HCT116 (cell line): ENCODE data around the gene LCN10. TPM values are rescaled to one million over a fixed set of nuclear protein-coding genes. Genes with fewer than 3 reads are reported as not detected.
A peak's percentile ranks its signal among the peaks of the same experiment; 100 is the strongest.

Experiments used
- ATAC-seq: fragments of 200-7000 bp; cut with Tn5 transposase; 2 replicates; pipeline ENCODE4 v1.9.1; 2020; ENCODE audit warnings: mild to moderate bottlenecking, moderate library complexity
- BruUV-seq: library from RNA; stranded (reverse); fragments of 400-500 nt; replicated peaks from 2 replicates; lab custom pipeline; 2021; lab: Mats Ljungman, UMichigan
- CTCF ChIA-PET: fragments of 300-600 bp; sonication (Branson Sonifier 250); formaldehyde crosslinking; loops from one replicate; lab custom pipeline; 2021; ENCODE audit warnings: antibody characterized with exemption; lab: Charles Lee
- POLR2A ChIA-PET: fragments of 300-600, 350-600 bp; sonication (Branson Sonifier 250); formaldehyde crosslinking; loops from one replicate; lab custom pipeline; 2021; ENCODE audit warnings: antibody characterized with exemption; lab: Charles Lee
- RAD21 ChIA-PET, 2 experiments: fragments of 300-600 bp; sonication (Branson Sonifier 250); formaldehyde crosslinking; loops; one replicate each; lab custom pipeline; 2023; ENCODE audit warnings: low total read pairs in 2 of 2; ENCODE audit not compliant: uncharacterized antibody in 2 of 2, unreplicated experiment in 2 of 2, low non-redundant PET in 1 of 2; lab: Charles Lee
- DNase-seq: peaks from one replicate; pipeline ENCODE4 v3.0.0-alpha.2; 2010; ENCODE audit warnings: low read depth, low spot score
- H2AFZ ChIP-seq: fragments of 200-600 bp; shearing (Covaris generic), sonication (generic); 2 replicates; pipeline ENCODE4 v1.6.1; 2017; ENCODE audit warnings: low read depth, mixed run types, mixed read lengths, antibody characterized with exemption, low read length; ENCODE audit not compliant: poor library complexity, severe bottlenecking
- H3K27ac ChIP-seq: 2 replicates; pipeline ENCODE4 v1.5.1; 2012; ENCODE audit warnings: low read depth, low read length
- H3K27me3 ChIP-seq: fragments of 200-600 bp; sonication (generic); 2 replicates; pipeline ENCODE4 v1.6.1; 2016; ENCODE audit warnings: mixed run types, low read length, mixed read lengths; ENCODE audit not compliant: insufficient read depth
- H3K36me3 ChIP-seq, 2 experiments: fragments of 200-500 bp in 1 of 2; fragments of 200-600 bp in 1 of 2; sonication (Bioruptor generic) in 1 of 2; sonication (generic) in 1 of 2; 2 replicates each; pipeline versions ENCODE4 v1.5.1 to v1.6.1; 2014 to 2016; ENCODE audit warnings: low read length in 2 of 2, inconsistent platforms in 1 of 2, mixed read lengths in 1 of 2, mixed run types in 1 of 2; ENCODE audit not compliant: insufficient read depth in 2 of 2, control insufficient read depth in 1 of 2
- H3K4me1 ChIP-seq, 2 experiments: fragments of 200-600 bp in 1 of 2; sonication (generic) in 1 of 2; 2 replicates each; pipeline versions ENCODE4 v1.5.1 to v1.6.1; 2012 to 2017; ENCODE audit warnings: low read length in 2 of 2, inconsistent platforms in 1 of 2, mild to moderate bottlenecking in 1 of 2, mixed read lengths in 1 of 2, mixed run types in 1 of 2, moderate library complexity in 1 of 2; ENCODE audit not compliant: insufficient read depth in 2 of 2, control insufficient read depth in 1 of 2
- H3K4me2 ChIP-seq: fragments of 200-600 bp; sonication (generic); 2 replicates; pipeline ENCODE4 v1.6.1; 2017; ENCODE audit warnings: mixed run types, low read length, mixed read lengths
- H3K4me3 ChIP-seq, 2 experiments: fragments of 200-600 bp in 1 of 2; sonication (generic) in 1 of 2; replicated peaks in 1 of 2; 2 replicates each; pipeline ENCODE4 v1.5.1; 2011 to 2016; ENCODE audit warnings: low read length in 2 of 2, control low read depth in 1 of 2, low read depth in 1 of 2, mild to moderate bottlenecking in 1 of 2, mixed read lengths in 1 of 2, mixed run types in 1 of 2
- H3K79me2 ChIP-seq: fragments of 200-600 bp; sonication (generic); 2 replicates; pipeline ENCODE4 v1.6.1; 2017; ENCODE audit warnings: mild to moderate bottlenecking, mixed run types, low read length, moderate library complexity, mixed read lengths; ENCODE audit not compliant: insufficient read depth
- H3K9ac ChIP-seq: fragments of 200-600 bp; sonication (generic); 2 replicates; pipeline ENCODE4 v1.6.1; 2016; ENCODE audit warnings: low read length, mixed read lengths
- H3K9me2 ChIP-seq: fragments of 200-600 bp; sonication (generic), shearing (Covaris generic); 2 replicates; pipeline ENCODE4 v1.6.1; 2017; ENCODE audit warnings: mixed run types, mild to moderate bottlenecking, moderate library complexity; ENCODE audit not compliant: insufficient read depth
- H3K9me3 ChIP-seq, 2 experiments: fragments of 200-500 bp in 1 of 2; fragments of 200-600 bp in 1 of 2; sonication (Bioruptor generic) in 1 of 2; sonication (generic) in 1 of 2; 2 replicates each; pipeline ENCODE4 v1.6.1; 2014 to 2017; ENCODE audit warnings: low read length in 2 of 2, mixed read lengths in 2 of 2, inconsistent platforms in 1 of 2, low read depth in 1 of 2, mild to moderate bottlenecking in 1 of 2, mixed run types in 1 of 2, moderate library complexity in 1 of 2; ENCODE audit not compliant: control insufficient read depth in 1 of 2, insufficient read depth in 1 of 2
- H4K20me1 ChIP-seq: fragments of 200-600 bp; sonication (generic), shearing (Covaris generic); 2 replicates; pipeline ENCODE4 v1.6.1; 2017; ENCODE audit warnings: mixed run types, mild to moderate bottlenecking, moderate library complexity; ENCODE audit not compliant: insufficient read depth
- EGR1 ChIP-seq: IDR thresholded peaks from 2 replicates; pipeline ENCODE4 v1.6.1; 2012; ENCODE audit warnings: low read depth
- EZH2phosphoT487 ChIP-seq: fragments of 200-600 bp; IDR thresholded peaks from 2 replicates; pipeline ENCODE4 v1.6.1; 2018; ENCODE audit warnings: antibody characterized with exemption, borderline replicate concordance
- TCF7L2 ChIP-seq: IDR thresholded peaks from 2 replicates; pipeline ENCODE4 v1.7.0; 2011; ENCODE audit warnings: borderline replicate concordance, inconsistent platforms; ENCODE audit not compliant: insufficient read depth, insufficient read length; ENCODE audit errors: extremely low read depth
- ZBTB33 ChIP-seq: IDR thresholded peaks from 2 replicates; pipeline ENCODE4 v1.6.1; 2011; ENCODE audit warnings: mild to moderate bottlenecking, low read length, moderate library complexity; ENCODE audit not compliant: insufficient replicate concordance; ENCODE audit errors: extremely low read depth
- intact Hi-C: fragments of 100-400 bp; cut with micrococcal nuclease; formaldehyde crosslinking; loops from 2 replicates; pipeline ENCODE4 v1.10.0; 2022
- total RNA-seq: library from RNA; stranded (reverse); gene quantifications from one replicate; pipeline ENCODE4 v1.2.1, GENCODE V29; 2021; ENCODE audit not compliant: unreplicated experiment

Gene LCN10
- total RNA-seq, 1 experiment from 2014 or later: not detected

- Histone ChIP-seq H3K4me3 (peak overlapping the region; percentile 31 to 58), H3K4me1 (peaks cover 50 to 77% of the 10 kb centered on the region in 2 experiments), H3K27me3 (no peaks in the 10 kb centered on the region), H4K20me1 (no peaks in the 10 kb centered on the region), H2AFZ (peak overlapping the region; percentile 64), H3K9me3 (no peaks in the 10 kb centered on the region), H3K9ac (peak overlapping the region; percentile 74), H3K79me2 (no peaks in the 10 kb centered on the region), H3K36me3 (no peaks in the 10 kb centered on the region), H3K9me2 (no peaks in the 10 kb centered on the region), H3K4me2 (peak overlapping the region; percentile 98), H3K27ac (peak overlapping the region; percentile 92)
- POLR2A ChIA-PET: interaction anchor here (0.6 to 1.1 kb wide), 4 partner anchors 19 to 116 kb away, joined by 3 to 6 read pairs (median 4); no protein-coding TSS in a partner anchor
- peak; percentile 76 for DNase-seq
- intact Hi-C loops: loop anchor here (2.0 kb wide), 2 partner anchors 49 to 209 kb away; no protein-coding TSS in a partner anchor
- RAD21 ChIA-PET: interaction anchor here (0.7 to 1.0 kb wide), 5 partner anchors 36 to 209 kb away, joined by 3 to 4 read pairs (median 3); partner anchors contain the start of gene LCN8 (in 1 of the 2)
- ATAC-seq: peak; percentile 88
- BruUV-seq: no TSS peak
- CTCF ChIA-PET: interaction anchor here (0.6 to 1.4 kb wide), 15 partner anchors 10 to 336 kb away, joined by 3 to 11 read pairs (median 3); no protein-coding TSS in a partner anchor
- TF ChIP-seq ZBTB33 (peak; percentile 11), EGR1 (no peak), EZH2phosphoT487 (no peak), TCF7L2 (no peak)
These were observed 49.1 kb downstream of the LCN10 start for GRCh38 chr9:136693490-136694162.
